ENCODE measurements around the gene GLI3.

Gene GLI3
- 0.13 to 0.48 reads per million in 2 experiments for total RNA-seq

GRCh38 chr7:42236976-42237810 lies at the start of gene GLI3:
TSS of gene GLI3 (minus strand) at chr7:42237209. CDS start at chr7:42223253, 13,956 bp downstream.
- DNase-seq (ENCODE audit: low read depth) = no peak

GRCh38 chr7:42285383-42285824 lies 48.4 kb upstream of the GLI3 start:
- DNase-seq (ENCODE audit: low read depth) = no peak

- DNase-seq (ENCODE audit: low read depth) = no peak
Observed at GRCh38 chr7:42283553-42283952, 46.5 kb upstream of the GLI3 start.

GRCh38 chr7:42278344-42278743 lies 41.3 kb upstream of the GLI3 start:
- no peak for DNase-seq (ENCODE audit: low read depth)

GRCh38 chr7:42274053-42274452 lies 37.0 kb upstream of the GLI3 start:
- no peak for DNase-seq (ENCODE audit: low read depth)

- DNase-seq (ENCODE audit: low read depth) = no peak
Observed at GRCh38 chr7:42272793-42273665, 36.0 kb upstream of the GLI3 start.

GRCh38 chr7:42269161-42269560 lies 32.2 kb upstream of the GLI3 start:
- DNase-seq (ENCODE audit: low read depth) = no peak

GRCh38 chr7:42264702-42265101 lies 27.7 kb upstream of the GLI3 start:
- no peak for DNase-seq (ENCODE audit: low read depth)

GRCh38 chr7:42263971-42264370 lies 27.0 kb upstream of the GLI3 start:
- no peak for DNase-seq (ENCODE audit: low read depth)

GRCh38 chr7:42262964-42263363 lies 26.0 kb upstream of the GLI3 start:
- DNase-seq (ENCODE audit: low read depth) = no peak

- no peak for DNase-seq (ENCODE audit: low read depth)
Observed at GRCh38 chr7:42254217-42254616, 17.2 kb upstream of the GLI3 start.

GRCh38 chr7:42253316-42253715 lies 16.3 kb upstream of the GLI3 start:
- DNase-seq (ENCODE audit: low read depth) = no peak

GRCh38 chr7:42250411-42250810 lies 13.4 kb upstream of the GLI3 start:
- no peak for DNase-seq (ENCODE audit: low read depth)

GRCh38 chr7:42248579-42248978 lies 11.6 kb upstream of the GLI3 start:
- DNase-seq (ENCODE audit: low read depth) = no peak

GRCh38 chr7:42247301-42247700 lies 10.3 kb upstream of the GLI3 start:
- DNase-seq (ENCODE audit: low read depth) = no peak

GRCh38 chr7:42244828-42245227 lies 7.8 kb upstream of the GLI3 start:
- no peak for DNase-seq (ENCODE audit: low read depth)

GRCh38 chr7:42242381-42242780 lies 5.4 kb upstream of the GLI3 start:
- no peak for DNase-seq (ENCODE audit: low read depth)

- no peak for DNase-seq (ENCODE audit: low read depth)
Observed at GRCh38 chr7:42241424-42241823, 4.4 kb upstream of the GLI3 start.

- no peak for DNase-seq (ENCODE audit: low read depth)
Observed at GRCh38 chr7:42240416-42240815, 3.4 kb upstream of the GLI3 start.

GRCh38 chr7:42238709-42239366 lies 1.8 kb upstream of the GLI3 start:
- no peak for DNase-seq (ENCODE audit: low read depth)

GRCh38 chr7:42237811-42238541 lies 967 bp upstream of the GLI3 start:
- DNase-seq (ENCODE audit: low read depth) = no peak

Measured in T follicular helper cell (primary cell).